ENCODE measurements around the gene CISTR.
A peak's percentile ranks its signal among the peaks of the same experiment; 100 is the strongest.
"Not testable (repeated sequence)": the region's sequence is repeated elsewhere in the genome, so short reads cannot be mapped to it uniquely, and the experiment has no call there.

CISTR gene

GRCh38 chr12:53762793-53763192, 11.0 kb upstream of the CISTR start:
- DNase-seq = not testable (repeated sequence)

GRCh38 chr12:53761306-53761705, 9.5 kb upstream of the CISTR start:
- no peak for DNase-seq

GRCh38 chr12:53759261-53759660, 7.5 kb upstream of the CISTR start:
- DNase-seq = no peak

- DNase-seq = no peak
Measured at GRCh38 chr12:53758730-53759103, 6.9 kb upstream of the CISTR start.

- DNase-seq = no peak
Measured at GRCh38 chr12:53758081-53758729, 6.4 kb upstream of the CISTR start.

- peak; percentile 93 for DNase-seq
Measured at GRCh38 chr12:53757101-53757770, 5.5 kb upstream of the CISTR start.

GRCh38 chr12:53756300-53757100, 4.7 kb upstream of the CISTR start:
- DNase-seq = no peak

GRCh38 chr12:53755893-53756292, 4.1 kb upstream of the CISTR start:
- no peak for DNase-seq

- no peak for DNase-seq
Measured at GRCh38 chr12:53755451-53755891, 3.7 kb upstream of the CISTR start.

- DNase-seq = no peak
Measured at GRCh38 chr12:53754633-53755264, 3.0 kb upstream of the CISTR start.

GRCh38 chr12:53754188-53754585, 2.4 kb upstream of the CISTR start:
- no peak for DNase-seq

- DNase-seq = no peak
Measured at GRCh38 chr12:53752621-53753020, 842 bp upstream of the CISTR start.

GRCh38 chr12:53752192-53752601, 418 bp upstream of the CISTR start:
- no peak for DNase-seq

GRCh38 chr12:53750812-53751335, 905 bp downstream of the CISTR start:
- DNase-seq = peak; percentile 72

GRCh38 chr12:53749986-53750811, 1.6 kb downstream of the CISTR start:
- DNase-seq = no peak

GRCh38 chr12:53748072-53748840, 3.5 kb downstream of the CISTR start:
- no peak for DNase-seq

- DNase-seq = no peak
Measured at GRCh38 chr12:53747095-53747494, 4.7 kb downstream of the CISTR start.

- DNase-seq = peak; percentile 94
Measured at GRCh38 chr12:53746592-53747092, 5.1 kb downstream of the CISTR start.

GRCh38 chr12:53744751-53745150, 7.0 kb downstream of the CISTR start:
- no peak for DNase-seq

GRCh38 chr12:53744130-53744441, 7.7 kb downstream of the CISTR start:
- DNase-seq = no peak
